HepG2 (cell line): Measurements from ENCODE around the gene ARHGAP9. TPM values are rescaled to one million over a fixed set of nuclear protein-coding genes. Genes with fewer than 3 reads are reported as not detected.
A peak's percentile ranks its signal among the peaks of the same experiment; 100 is the strongest.

Source experiments
- CEBPG ChIP-seq: IDR thresholded peaks from 2 replicates; pipeline ENCODE4 v1.6.1; 2016
- PREB ChIP-seq: sonication (generic); formaldehyde crosslinking; IDR thresholded peaks from 2 replicates; pipeline ENCODE4 v1.4.0; 2020; ENCODE audit warnings: missing genetic modification reagents
- ZHX2 ChIP-seq, 2 experiments: sonication (generic) in 1 of 2; formaldehyde crosslinking in 1 of 2; IDR thresholded peaks; 2 replicates each; pipeline versions ENCODE4 v1.6.1 to v1.9.0; 2014 to 2022; ENCODE audit warnings: antibody characterized with exemption in 1 of 2, borderline replicate concordance in 1 of 2, inconsistent platforms in 1 of 2, low read depth in 1 of 2, missing genetic modification reagents in 1 of 2
- polyA plus RNA-seq, 8 experiments: library from polyadenylated mRNA; depleted of rRNA in 3 of 8; stranded (reverse) in 7 of 8; unstranded in 1 of 8; fragments of >200 nt; fragmentation: Illumina TruSeq in 4 of 8; extraction: Trizol in 4 of 8; gene quantifications; 2 replicates each; pipeline versions ENCODE4 v1.2.1 to v1.2.3, GENCODE V29; 2011 to 2016; ENCODE audit warnings: low read depth in 4 of 8, missing spikeins in 1 of 8, mixed read lengths in 1 of 8; ENCODE audit not compliant: insufficient read depth in 1 of 8
- total RNA-seq, 5 experiments: library from RNA; depleted of rRNA; stranded (reverse); fragments of >200 nt; fragmentation: Illumina TruSeq; extraction: Trizol; gene quantifications; 2 replicates each; pipeline ENCODE4 v1.2.3, GENCODE V29; 2016; ENCODE audit warnings: low read depth in 1 of 5

ARHGAP9 gene
- total and polyA plus RNA-seq, 2 of the 13 experiments (the other 11 are each of a cell fraction or from before 2014, with no cell fraction given) = 0.18 to 1.2 TPM

GRCh38 chr12:57518176-57518919, 38.7 kb upstream of the ARHGAP9 start (continued):
- no peak for TF ChIP-seq ZHX2 (IDR thresholded peaks at IDR 0.05; ENCODE audit: low read depth)
- TF ChIP-seq ZHX2 (CRISPR knock-in tag; IDR thresholded peaks at IDR 0.05; ENCODE audit: borderline replicate concordance) = no peak
- TF ChIP-seq PREB (CRISPR knock-in tag) = no peak
- TF ChIP-seq CEBPG = 0 out of 2 replicates have a peak, but pooled peaks have one; percentile 36
